Smooth muscle cell (in vitro differentiated cells): ENCODE results near the gene SIGLEC12. TPM values are rescaled to one million over a fixed set of nuclear protein-coding genes. Genes with fewer than 3 reads are reported as not detected.
"Not testable (repeated sequence)": the region's sequence is repeated elsewhere in the genome, so short reads cannot be mapped to it uniquely, and the experiment has no call there.

Experiments used
- DNase-seq: peaks from one replicate; lab custom pipeline; 2025; ENCODE audit not compliant: unreplicated experiment; lab: John Stamatoyannopoulos, UW
- H2AFZ ChIP-seq: fragments of 200-600 bp; sonication (generic); 2 replicates; pipeline ENCODE4 v1.6.0; 2016; ENCODE audit warnings: antibody characterized with exemption, low read depth, mild to moderate bottlenecking
- H3F3A ChIP-seq: fragments of 200-600 bp; sonication (generic); 2 replicates; pipeline ENCODE4 v1.6.0; 2017; ENCODE audit warnings: antibody characterized with exemption, low read depth
- H3K27ac ChIP-seq: fragments of 200-600 bp; sonication (generic); 2 replicates; pipeline ENCODE4 v1.5.1; 2016; ENCODE audit warnings: low read depth, mild to moderate bottlenecking
- H3K27me3 ChIP-seq: fragments of 200-600 bp; sonication (generic); 2 replicates; pipeline ENCODE4 v1.6.1; 2016; ENCODE audit warnings: low read depth, mild to moderate bottlenecking
- H3K36me3 ChIP-seq: fragments of 200-600 bp; sonication (generic); 2 replicates; pipeline ENCODE4 v1.5.1; 2016; ENCODE audit warnings: low read depth
- H3K4me1 ChIP-seq: fragments of 200-600 bp; sonication (generic); 2 replicates; pipeline ENCODE4 v1.5.1; 2016; ENCODE audit warnings: low read depth
- H3K4me2 ChIP-seq: fragments of 200-600 bp; sonication (generic); 2 replicates; pipeline ENCODE4 v1.6.0; 2016; ENCODE audit warnings: mild to moderate bottlenecking
- H3K4me3 ChIP-seq: fragments of 200-600 bp; sonication (generic); 2 replicates; pipeline ENCODE4 v1.5.1; 2016; ENCODE audit warnings: mild to moderate bottlenecking
- H3K79me2 ChIP-seq: fragments of 200-600 bp; sonication (generic); 2 replicates; pipeline ENCODE4 v1.6.0; 2016; ENCODE audit warnings: low read depth, mild to moderate bottlenecking
- H3K9ac ChIP-seq: fragments of 200-600 bp; sonication (generic); 2 replicates; pipeline ENCODE4 v1.6.0; 2016; ENCODE audit warnings: low read depth
- H3K9me3 ChIP-seq: fragments of 200-600 bp; sonication (generic); replicated peaks from 2 replicates; pipeline ENCODE4 v1.5.1; 2016; ENCODE audit warnings: low read depth
- H4K20me1 ChIP-seq: fragments of 200-600 bp; sonication (generic); 2 replicates; pipeline ENCODE4 v1.6.0; 2016; ENCODE audit warnings: low read depth
- CTCF ChIP-seq: fragments of 200-600 bp; sonication (generic); IDR thresholded peaks from 2 replicates; pipeline ENCODE4 v1.5.1; 2017; ENCODE audit warnings: borderline replicate concordance, mild to moderate bottlenecking, antibody characterized with exemption; ENCODE audit not compliant: insufficient read depth, poor library complexity, severe bottlenecking
- WGBS: methylation state at CpG from one replicate; pipeline ENCODE4 v1.1.7; 2016; ENCODE audit warnings: low lambda C conversion rate; 5-methylcytosine and 5-hydroxymethylcytosine counted together
- polyA plus RNA-seq: library from polyadenylated mRNA; unstranded; fragments of >200 nt; fragmentation: Nextera tagmentation; extraction: Ambion mirVana; gene quantifications from 2 replicates; pipeline ENCODE4 v1.2.1, GENCODE V29; 2016
- total RNA-seq: library from RNA; depleted of rRNA; stranded (reverse); fragments of >200 nt; gene quantifications from 2 replicates; pipeline ENCODE4 v1.2.3, GENCODE V29; 2014

Gene SIGLEC12
- total and polyA plus RNA-seq, 2 experiments from 2014 or later = not detected

- Histone ChIP-seq H3K79me2 (no peaks in the 10 kb centered on the region), H2AFZ (no peak overlapping the region)
- WGBS = 57% methylated on average over 3 of the region's 3 CpGs
Observed at GRCh38 chr19:51466723-51467122, 34.9 kb downstream of the SIGLEC12 start.

DNA sequence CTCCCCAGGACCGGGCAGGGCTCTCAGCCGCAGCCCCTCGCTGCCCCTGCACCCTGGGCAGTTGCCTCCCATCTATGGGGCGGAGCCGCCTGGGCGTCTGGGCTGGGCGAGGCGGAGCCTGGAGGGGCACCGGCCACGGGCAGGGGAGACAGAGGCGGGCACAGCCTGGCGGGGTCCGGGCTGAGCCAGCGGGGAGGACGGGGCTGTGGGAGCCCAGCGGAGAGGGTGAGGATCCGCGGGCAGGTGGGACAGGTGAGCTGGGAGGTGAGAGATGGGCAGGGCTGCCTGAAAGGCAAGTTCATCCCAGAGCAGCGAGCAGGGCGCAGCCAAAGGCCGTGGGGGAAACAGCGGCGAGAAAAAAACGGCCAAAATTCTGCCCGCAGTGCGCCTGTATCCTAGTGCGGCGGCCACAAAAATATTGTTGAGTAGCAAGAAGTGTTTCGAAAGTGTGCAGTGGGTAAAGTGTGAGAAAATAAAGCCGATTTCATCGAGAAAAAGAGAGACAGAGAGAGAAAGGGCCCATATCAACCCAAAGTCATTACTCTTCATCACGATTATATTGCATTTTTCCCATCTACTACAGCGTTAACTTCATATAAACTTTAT lies 37.5 kb downstream of the SIGLEC12 start:
- WGBS = 41% methylated on average over 12 of the region's 33 CpGs

More at GRCh38 chr19:51466723-51467122, 34.9 kb downstream of the SIGLEC12 start:
- Histone ChIP-seq H3K4me1 (no peaks in the 10 kb centered on the region), H3K9me3 (no peaks in the 10 kb centered on the region), H3K36me3 (no peaks in the 10 kb centered on the region), H3F3A (no peaks in the 10 kb centered on the region), H3K9ac (no peak overlapping the region), H3K4me3 (no peak overlapping the region), H3K27ac (no peak overlapping the region), H4K20me1 (no peaks in the 10 kb centered on the region), H3K27me3 (no peaks in the 10 kb centered on the region), H3K4me2 (no peak overlapping the region)
- no peak for TF ChIP-seq CTCF
- DNase-seq = no peak

GRCh38 chr19:51462681-51463080 lies 38.9 kb downstream of the SIGLEC12 start:
- no peak for TF ChIP-seq CTCF
- no peaks in the 10 kb centered on the region for H3F3A ChIP-seq
- H3K36me3 ChIP-seq = no peaks in the 10 kb centered on the region
- no peak overlapping the region for H3K4me2 ChIP-seq
- H3K79me2 ChIP-seq = no peaks in the 10 kb centered on the region
- H4K20me1 ChIP-seq = no peaks in the 10 kb centered on the region
- no peaks in the 10 kb centered on the region for H3K27me3 ChIP-seq
- H2AFZ ChIP-seq = no peak overlapping the region
- H3K9ac ChIP-seq = no peak overlapping the region
- H3K4me1 ChIP-seq = no peaks in the 10 kb centered on the region
- no peak overlapping the region for H3K27ac ChIP-seq
- WGBS = 75% methylated on average over 10 of the region's 10 CpGs
- H3K4me3 ChIP-seq = no peak overlapping the region
- H3K9me3 ChIP-seq = no peaks in the 10 kb centered on the region
- no peak for DNase-seq

More for the DNA sequence above, 37.5 kb downstream of the SIGLEC12 start:
- DNase-seq, H3K36me3 ChIP-seq, H3K27ac ChIP-seq, H3K9me3 ChIP-seq, H3K9ac ChIP-seq, H3K4me1 ChIP-seq, H3K4me2 ChIP-seq, H3K79me2 ChIP-seq, H3F3A ChIP-seq, H4K20me1 ChIP-seq, H2AFZ ChIP-seq, H3K4me3 ChIP-seq, H3K27me3 ChIP-seq: not testable (repeated sequence)

DNA sequence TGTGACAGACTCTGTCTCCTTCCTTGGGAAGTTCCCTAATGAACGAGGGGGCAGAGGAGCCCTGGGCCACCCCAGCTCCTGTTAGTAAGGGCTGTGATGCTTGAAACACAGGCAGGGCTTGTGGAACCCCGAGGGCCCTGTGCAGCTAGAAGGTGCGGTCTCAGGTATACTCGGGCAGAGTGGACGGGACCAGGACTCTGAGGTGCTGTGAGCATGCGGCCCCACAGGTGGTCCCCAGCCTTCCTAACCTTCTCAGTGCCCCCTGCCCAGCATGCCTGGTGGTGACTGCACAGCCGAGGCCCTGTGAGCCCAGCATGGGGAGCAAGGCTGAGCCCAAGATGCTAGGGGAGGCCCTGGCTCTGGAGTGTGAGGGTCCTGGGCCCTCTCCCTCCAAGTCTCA lies 39.3 kb downstream of the SIGLEC12 start:
- H3K36me3 ChIP-seq = no peaks in the 10 kb centered on the region
- H3K9ac ChIP-seq = no peak overlapping the region
- H4K20me1 ChIP-seq = no peaks in the 10 kb centered on the region
- no peak overlapping the region for H2AFZ ChIP-seq
- no peak overlapping the region for H3K4me3 ChIP-seq
- H3K27me3 ChIP-seq = no peaks in the 10 kb centered on the region
- H3F3A ChIP-seq = no peaks in the 10 kb centered on the region
- no peak overlapping the region for H3K27ac ChIP-seq
- TF ChIP-seq CTCF = no peak
- no peak for DNase-seq
- WGBS = 80% methylated on average over 7 of the region's 7 CpGs
- no peak overlapping the region for H3K4me2 ChIP-seq
- H3K9me3 ChIP-seq = no peaks in the 10 kb centered on the region
- no peaks in the 10 kb centered on the region for H3K79me2 ChIP-seq
- H3K4me1 ChIP-seq = no peaks in the 10 kb centered on the region
